Neural progenitor cell (in vitro differentiated cells): ENCODE measurements around the gene PRUNE2. TPM values are rescaled to one million over a fixed set of nuclear protein-coding genes. Genes with fewer than 3 reads are reported as not detected.

ENCODE experiments used
- DNase-seq: peaks from one replicate; pipeline ENCODE4 v3.0.0-alpha.2; 2016; ENCODE audit warnings: low spot score
- H2AFZ ChIP-seq: fragments of 200-600 bp; sonication (generic); replicated peaks from 2 replicates; pipeline ENCODE4 v1.6.1; 2016; ENCODE audit warnings: antibody characterized with exemption
- H3F3A ChIP-seq: fragments of 200-600 bp; sonication (generic); 2 replicates; pipeline ENCODE4 v1.6.1; 2016; ENCODE audit warnings: antibody characterized with exemption, low read depth
- H3K27ac ChIP-seq: fragments of 200-600 bp; sonication (generic); 2 replicates; pipeline ENCODE4 v1.5.1; 2016; ENCODE audit warnings: mild to moderate bottlenecking
- H3K27me3 ChIP-seq: fragments of 200-600 bp; sonication (generic); 2 replicates; pipeline ENCODE4 v1.6.1; 2016; ENCODE audit warnings: mild to moderate bottlenecking, moderate library complexity
- H3K36me3 ChIP-seq: fragments of 200-600 bp; sonication (generic); 2 replicates; pipeline ENCODE4 v1.5.1; 2016
- H3K4me1 ChIP-seq: fragments of 200-600 bp; sonication (generic); 2 replicates; pipeline ENCODE4 v1.6.1; 2016; ENCODE audit warnings: mixed run types
- H3K4me2 ChIP-seq: fragments of 200-600 bp; sonication (generic); 2 replicates; pipeline ENCODE4 v1.6.1; 2016
- H3K4me3 ChIP-seq: fragments of 200-600 bp; sonication (generic); 2 replicates; pipeline ENCODE4 v1.5.1; 2016
- H3K79me2 ChIP-seq: fragments of 200-600 bp; sonication (generic); 2 replicates; pipeline ENCODE4 v1.6.1; 2016; ENCODE audit warnings: low read depth
- H3K9ac ChIP-seq: fragments of 200-600 bp; sonication (generic); 2 replicates; pipeline ENCODE4 v1.6.1; 2016
- H3K9me3 ChIP-seq: fragments of 200-600 bp; sonication (generic); 2 replicates; pipeline ENCODE4 v1.5.1; 2016; ENCODE audit warnings: low read depth
- H4K20me1 ChIP-seq: fragments of 200-600 bp; sonication (generic); 2 replicates; pipeline ENCODE4 v1.6.1; 2016; ENCODE audit warnings: low read depth
- H3K27ac Mint-ChIP-seq: 3 replicates; pipeline ENCODE4 v1.8.0; 2021; ENCODE audit warnings: mixed read lengths
- H3K27me3 Mint-ChIP-seq: 2 replicates; pipeline ENCODE4 v1.8.0; 2022; ENCODE audit warnings: low read depth, mild to moderate bottlenecking, inconsistent platforms, moderate library complexity, mixed read lengths; ENCODE audit not compliant: insufficient read depth
- H3K36me3 Mint-ChIP-seq: 3 replicates; pipeline ENCODE4 v1.8.0; 2021; ENCODE audit warnings: mixed read lengths
- H3K4me1 Mint-ChIP-seq: 3 replicates; pipeline ENCODE4 v1.8.0; 2021; ENCODE audit warnings: mixed read lengths
- H3K4me3 Mint-ChIP-seq: 3 replicates; pipeline ENCODE4 v1.8.0; 2021; ENCODE audit warnings: mild to moderate bottlenecking, moderate library complexity, mixed read lengths
- H3K9me3 Mint-ChIP-seq: 3 replicates; pipeline ENCODE4 v1.8.0; 2020; ENCODE audit warnings: mixed read lengths
- CTCF ChIP-seq: fragments of 200-600 bp; sonication (generic); IDR thresholded peaks from 2 replicates; pipeline ENCODE4 v1.5.1; 2017; ENCODE audit warnings: antibody characterized with exemption, mild to moderate bottlenecking
- EZH2 ChIP-seq: fragments of 200-600 bp; sonication (generic); IDR thresholded peaks from 2 replicates; pipeline ENCODE4 v1.6.1; 2017; ENCODE audit warnings: antibody characterized with exemption, mild to moderate bottlenecking, moderate library complexity
- EZH2phosphoT487 ChIP-seq: fragments of 200-600 bp; sonication (generic); IDR thresholded peaks from 2 replicates; pipeline ENCODE4 v1.6.1; 2017; ENCODE audit warnings: antibody characterized with exemption
- total RNA-seq: library from RNA; depleted of rRNA; stranded (reverse); fragments of >200 nt; gene quantifications from 2 replicates; pipeline ENCODE4 v1.2.3, GENCODE V29; 2015; ENCODE audit warnings: low replicate concordance

The PRUNE2 gene
- total RNA-seq, 1 donor from 2014 or later: 28.2 TPM

- H3K27me3 Mint-ChIP-seq: peaks cover 6% of the 10 kb centered on the region
- DNase-seq: no peak
- no peaks in the 10 kb centered on the region for H4K20me1 ChIP-seq
- H3K9ac ChIP-seq: no peak overlapping the region
- no peak overlapping the region for H2AFZ ChIP-seq
- H3K27ac Mint-ChIP-seq: no peak overlapping the region
- H3K9me3 ChIP-seq: no peaks in the 10 kb centered on the region
- H3K36me3 ChIP-seq: no peaks in the 10 kb centered on the region
- no peak overlapping the region for H3K4me3 Mint-ChIP-seq
- no peak overlapping the region for H3K4me2 ChIP-seq
- TF ChIP-seq CTCF (no peak), EZH2 (no peak), EZH2phosphoT487 (no peak)
- peaks cover 10% of the 10 kb centered on the region for H3K36me3 Mint-ChIP-seq
- no peaks in the 10 kb centered on the region for H3K79me2 ChIP-seq
- H3K9me3 Mint-ChIP-seq: no peaks in the 10 kb centered on the region
- no peaks in the 10 kb centered on the region for H3K27me3 ChIP-seq
- no peaks in the 10 kb centered on the region for H3K4me1 ChIP-seq
- no peak overlapping the region for H3K4me3 ChIP-seq
- no peak overlapping the region for H3K27ac ChIP-seq
- H3K4me1 Mint-ChIP-seq: peaks cover 6% of the 10 kb centered on the region
- no peaks in the 10 kb centered on the region for H3F3A ChIP-seq
These were observed 292.6 kb downstream of the PRUNE2 start for GRCh38 chr9:76613150-76613781.

- no peak overlapping the region for H3K27ac ChIP-seq
- peaks cover 15% of the 10 kb centered on the region for H3K36me3 Mint-ChIP-seq
- H3K4me3 Mint-ChIP-seq: no peak overlapping the region
- H3K9me3 Mint-ChIP-seq: no peaks in the 10 kb centered on the region
- no peak overlapping the region for H3K9ac ChIP-seq
- H3K36me3 ChIP-seq: no peaks in the 10 kb centered on the region
- peaks cover 2% of the 10 kb centered on the region for H3K27me3 Mint-ChIP-seq
- H3K79me2 ChIP-seq: no peaks in the 10 kb centered on the region
- no peak overlapping the region for H3K27ac Mint-ChIP-seq
- H3F3A ChIP-seq: no peaks in the 10 kb centered on the region
- no peaks in the 10 kb centered on the region for H3K9me3 ChIP-seq
- DNase-seq: no peak
- H3K27me3 ChIP-seq: no peaks in the 10 kb centered on the region
- TF ChIP-seq EZH2: no peak
- no peak for TF ChIP-seq CTCF
- no peak for TF ChIP-seq EZH2phosphoT487
- peaks cover 6% of the 10 kb centered on the region for H3K4me1 Mint-ChIP-seq
- no peak overlapping the region for H3K4me2 ChIP-seq
- no peaks in the 10 kb centered on the region for H3K4me1 ChIP-seq
- no peaks in the 10 kb centered on the region for H4K20me1 ChIP-seq
- no peak overlapping the region for H3K4me3 ChIP-seq
- no peak overlapping the region for H2AFZ ChIP-seq
These were observed 295.9 kb downstream of the PRUNE2 start for GRCh38 chr9:76610011-76610352.

- DNase-seq: no peak
- H3K4me3 Mint-ChIP-seq: no peak overlapping the region
- Histone ChIP-seq H3K4me1 (no peaks in the 10 kb centered on the region), H3K4me2 (no peak overlapping the region), H3K79me2 (no peaks in the 10 kb centered on the region), H3K27me3 (no peaks in the 10 kb centered on the region), H3K27ac (no peak overlapping the region), H2AFZ (no peak overlapping the region), H4K20me1 (no peaks in the 10 kb centered on the region), H3K9me3 (no peaks in the 10 kb centered on the region), H3F3A (no peaks in the 10 kb centered on the region), H3K9ac (no peak overlapping the region), H3K36me3 (no peaks in the 10 kb centered on the region), H3K4me3 (no peak overlapping the region)
- no peaks in the 10 kb centered on the region for H3K9me3 Mint-ChIP-seq
- TF ChIP-seq CTCF: no peak
- TF ChIP-seq EZH2phosphoT487: no peak
- no peak for TF ChIP-seq EZH2
- peaks cover 2% of the 10 kb centered on the region for H3K27me3 Mint-ChIP-seq
- H3K27ac Mint-ChIP-seq: no peak overlapping the region
- H3K4me1 Mint-ChIP-seq: peaks cover 6% of the 10 kb centered on the region
- H3K36me3 Mint-ChIP-seq: peaks cover 15% of the 10 kb centered on the region
These were observed 296.5 kb downstream of the PRUNE2 start for GRCh38 chr9:76609285-76610010.
